Measurements from ENCODE around the gene PGAP6.
"Not testable (repeated sequence)": the region's sequence is repeated elsewhere in the genome, so short reads cannot be mapped to it uniquely, and the experiment has no call there.

The PGAP6 gene

GRCh38 chr16:368388-369158 lies 13.2 kb downstream of the PGAP6 start:
- no peak overlapping the region for H3K4me3 ChIP-seq (ENCODE audit: low read depth, low read length)

GRCh38 chr16:367333-367903 lies 14.4 kb downstream of the PGAP6 start:
- no peak overlapping the region for H3K4me3 ChIP-seq (ENCODE audit: low read depth, low read length)

GRCh38 chr16:366476-366875 lies 15.3 kb downstream of the PGAP6 start:
- H3K4me3 ChIP-seq (ENCODE audit: low read depth, low read length): no peak overlapping the region

- H3K4me3 ChIP-seq (ENCODE audit: low read depth, low read length): no peak overlapping the region
These were observed 16.9 kb downstream of the PGAP6 start for GRCh38 chr16:364595-365491.

GRCh38 chr16:363766-364490 lies 17.9 kb downstream of the PGAP6 start:
- H3K4me3 ChIP-seq (ENCODE audit: low read depth, low read length): no peak overlapping the region

- H3K4me3 ChIP-seq (ENCODE audit: low read depth, low read length): no peak overlapping the region
These were observed 18.5 kb downstream of the PGAP6 start for GRCh38 chr16:363110-363765.

GRCh38 chr16:362702-362999 lies 19.1 kb downstream of the PGAP6 start:
- not testable (repeated sequence) for H3K4me3 ChIP-seq (ENCODE audit: low read depth, low read length)

- H3K4me3 ChIP-seq (ENCODE audit: low read depth, low read length): no peak overlapping the region
These were observed 19.7 kb downstream of the PGAP6 start for GRCh38 chr16:361872-362701.

GRCh38 chr16:361341-361871 lies 20.4 kb downstream of the PGAP6 start:
- no peak overlapping the region for H3K4me3 ChIP-seq (ENCODE audit: low read depth, low read length)

GRCh38 chr16:360698-361336 lies 21.0 kb downstream of the PGAP6 start:
- H3K4me3 ChIP-seq (ENCODE audit: low read depth, low read length): no peak overlapping the region

- H3K4me3 ChIP-seq (ENCODE audit: low read depth, low read length): no peak overlapping the region
These were observed 21.7 kb downstream of the PGAP6 start for GRCh38 chr16:359871-360697.

- H3K4me3 ChIP-seq (ENCODE audit: low read depth, low read length): no peak overlapping the region
These were observed 22.6 kb downstream of the PGAP6 start for GRCh38 chr16:359067-359763.

GRCh38 chr16:356741-357140 lies 25.0 kb downstream of the PGAP6 start:
- H3K4me3 ChIP-seq (ENCODE audit: low read depth, low read length): no peak overlapping the region

- H3K4me3 ChIP-seq (ENCODE audit: low read depth, low read length): no peak overlapping the region
These were observed 26.8 kb downstream of the PGAP6 start for GRCh38 chr16:354971-355461.

GRCh38 chr16:354291-354881 lies 27.4 kb downstream of the PGAP6 start:
- no peak overlapping the region for H3K4me3 ChIP-seq (ENCODE audit: low read depth, low read length)

GRCh38 chr16:353404-354290 lies 28.1 kb downstream of the PGAP6 start:
- peak overlapping the region; percentile 18 for H3K4me3 ChIP-seq (ENCODE audit: low read depth, low read length)
